Lower leg skin (tissue), 4 donors: ENCODE results near the gene HSD3B1. TPM values are rescaled to one million over a fixed set of nuclear protein-coding genes. Genes with fewer than 3 reads are reported as not detected.

Experiments used
- DNase-seq, 2 donors: peaks; one replicate each; pipeline ENCODE4 v3.0.0-alpha.2; 2019; ENCODE audit warnings: low spot score in 2 of 2
- H3K4me3 ChIP-seq: fragments of 200-600 bp; sonication (generic); 2 replicates; pipeline ENCODE4 v1.5.1; 2017; ENCODE audit warnings: mild to moderate bottlenecking, low read depth; ENCODE audit not compliant: poor library complexity, severe bottlenecking
- CTCF ChIP-seq, 3 donors: fragments of 450-650 bp; IDR thresholded peaks; one replicate each; pipeline ENCODE4 v1.5.1; 2016; ENCODE audit warnings: antibody characterized with exemption in 3 of 3, mild to moderate bottlenecking in 3 of 3, moderate library complexity in 2 of 3
- POLR2A ChIP-seq, 2 donors: fragments of 450-650 bp; IDR thresholded peaks; one replicate each; pipeline ENCODE4 v1.6.1; 2016 to 2017; ENCODE audit warnings: antibody characterized with exemption in 2 of 2, mild to moderate bottlenecking in 1 of 2, moderate library complexity in 1 of 2
- WGBS, 2 donors: methylation state at CpG; one replicate each; pipeline ENCODE4 v1.1.5; 2018; 5-methylcytosine and 5-hydroxymethylcytosine counted together
- intact Hi-C: fragments of 100-400 bp; cut with DNase I; formaldehyde crosslinking; loops from one replicate; pipeline ENCODE4 v1.15.0; 2023; ENCODE audit warnings: low total_unique reads
- total RNA-seq, 4 donors: library from RNA; depleted of rRNA; stranded (reverse); fragments of >200 nt; gene quantifications; one replicate each; pipeline ENCODE4 v1.1.0, GENCODE V29; 2016

The HSD3B1 gene
- 10 to 100 TPM in 1 of 4 donors, 1 to 10 TPM in 2, under 1 TPM in 1; 0.30 to 10.3 (median 1.6) TPM for total RNA-seq

- DNase-seq, result no peak
- TF ChIP-seq POLR2A (IDR thresholded peaks at IDR 0.05), result no peak
- no peak for TF ChIP-seq CTCF (IDR thresholded peaks at IDR 0.05)
- WGBS, 2 donors, result 80 to 92% methylated on average over 1 of the region's 1 CpG
- H3K4me3 ChIP-seq, result no peak within 1 kb of the TSS
- intact Hi-C loops, result no loop called here
Observed at GRCh38 chr1:119506941-119507340, at the start of gene HSD3B1. Gene HSD3B1 (plus strand): TSS chr1:119507210. CDS start chr1:119507477, 267 bp downstream.

- 83 to 87% methylated on average over 2 of the region's 2 CpGs for WGBS, 2 donors
- no peak for DNase-seq
- intact Hi-C loops, result no loop called here
- no peak overlapping the region for H3K4me3 ChIP-seq
- TF ChIP-seq POLR2A (IDR thresholded peaks at IDR 0.05), result no peak
- no peak for TF ChIP-seq CTCF (IDR thresholded peaks at IDR 0.05)
Observed at GRCh38 chr1:119462964-119463363, 44.0 kb upstream of the HSD3B1 start.

- H3K4me3 ChIP-seq, result no peak overlapping the region
- intact Hi-C loops, result no loop called here
- 86 to 89% methylated on average over 2 of the region's 2 CpGs for whole genome bisulfite sequencing, 2 donors
- TF ChIP-seq POLR2A (IDR thresholded peaks at IDR 0.05), result no peak
- no peak for TF ChIP-seq CTCF (IDR thresholded peaks at IDR 0.05)
- no peak for DNase-seq
Observed at GRCh38 chr1:119463569-119463968, 43.4 kb upstream of the HSD3B1 start.

- intact Hi-C loops, result no loop called here
- TF ChIP-seq CTCF (IDR thresholded peaks at IDR 0.05) (no peak), POLR2A (IDR thresholded peaks at IDR 0.05) (no peak)
- DNase-seq, result no peak
- H3K4me3 ChIP-seq, result no peak overlapping the region
- 82 to 89% methylated on average over 2 of the region's 2 CpGs for WGBS, 2 donors
Observed at GRCh38 chr1:119466445-119466844, 40.6 kb upstream of the HSD3B1 start.

GRCh38 chr1:119467219-119467618 is 39.8 kb upstream of the HSD3B1 start:
- 76 to 92% methylated on average over 1 of the region's 1 CpG for WGBS, 2 donors
- intact Hi-C loops, result no loop called here
- H3K4me3 ChIP-seq, result no peak overlapping the region
- no peak for DNase-seq
- TF ChIP-seq POLR2A (IDR thresholded peaks at IDR 0.05), result no peak
- TF ChIP-seq CTCF (IDR thresholded peaks at IDR 0.05), result no peak
